ENCODE data around the gene KRTAP2-3. TPM values are rescaled to one million over a fixed set of nuclear protein-coding genes. Genes with fewer than 3 reads are reported as not detected.
"Not testable (repeated sequence)": the region's sequence is repeated elsewhere in the genome, so short reads cannot be mapped to it uniquely, and the experiment has no call there.

The KRTAP2-3 gene
- polyA plus RNA-seq, 2 of the 4 experiments (the other 2 are of a cell fraction) = not detected

GRCh38 chr17:41058741-41059140, 1.2 kb downstream of the KRTAP2-3 start:
- no peaks in the 10 kb centered on the region for H3K9me3 ChIP-seq
- no peak overlapping the region for H3K4me3 ChIP-seq
- ChIA-PET POLR2A (no interaction called here), CTCF (interaction anchor here (0.6 to 2.5 kb wide), 13 partner anchors 9 to 494 kb away, joined by 3 to 12 read pairs (median 4); no protein-coding TSS in a partner anchor)
- peak overlapping the region; percentile 34 to 52; a peak in 5 of 6 replicates for H3K27ac ChIP-seq
- TF ChIP-seq TFCP2L1 (CRISPR knock-in tag; IDR thresholded peaks at IDR 0.05) (no peak), PBX3 (IDR thresholded peaks at IDR 0.05) (no peak), HMGXB4 (CRISPR knock-in tag; IDR thresholded peaks at IDR 0.05; ENCODE audit: borderline replicate concordance) (no peak), ZSCAN20 (CRISPR knock-in tag; IDR thresholded peaks at IDR 0.05) (no peak), ESRRA (IDR thresholded peaks at IDR 0.05; ENCODE audit: borderline replicate concordance, low read length) (no peak), MAFK (IDR thresholded peaks at IDR 0.05; ENCODE audit: partially characterized antibody) (no peak), NR3C1 (IDR thresholded peaks at IDR 0.05) (no peak), EP300 (IDR thresholded peaks at IDR 0.05) (no peak), SMC3 (IDR thresholded peaks at IDR 0.05) (no peak)
- FAIRE-seq (no peak), DNase-seq (ENCODE audit: low read depth in 1 of 2, low spot score in 1 of 2) (peak in 1 of 2 experiments; percentile 31), ATAC-seq (no peak)
- WGBS (ENCODE audit: missing lambda C conversion rate) = 32% methylated on average over 5 of the region's 5 CpGs
- H3K4me1 ChIP-seq = peaks cover 34% of the 10 kb centered on the region
- peak overlapping the region; percentile 43 for H3K4me2 ChIP-seq

GRCh38 chr17:41057547-41057946, 2.4 kb downstream of the KRTAP2-3 start:
- CTCF ChIA-PET = interaction anchor here (1.4 to 2.5 kb wide), 3 partner anchors 9 to 491 kb away, joined by 3 to 12 read pairs (median 4); no protein-coding TSS in a partner anchor
- DNase-seq (ENCODE audit: low read depth in 1 of 2, low spot score in 1 of 2) = no peak
- no peak for TF ChIP-seq KDM1A (IDR thresholded peaks at IDR 0.05; ENCODE audit: low read depth)
- no peak for TF ChIP-seq PHF8 (IDR thresholded peaks at IDR 0.05; ENCODE audit: borderline replicate concordance, low read depth)
- no peak for TF ChIP-seq BHLHE40 (IDR thresholded peaks at IDR 0.05; ENCODE audit: low read depth, low read length)
- TF ChIP-seq NR3C1 (IDR thresholded peaks at IDR 0.05) = no peak
- TF ChIP-seq SREBF2 (IDR thresholded peaks at IDR 0.05) = no peak
- TF ChIP-seq HDAC2 (IDR thresholded peaks at IDR 0.05) = no peak
- no peak for TF ChIP-seq CEBPB (IDR thresholded peaks at IDR 0.05)
- TF ChIP-seq HOXB5 (CRISPR knock-in tag; IDR thresholded peaks at IDR 0.05) = no peak
- TF ChIP-seq ESRRA (IDR thresholded peaks at IDR 0.05; ENCODE audit: borderline replicate concordance, low read length) = no peak
- TF ChIP-seq RCOR1 (IDR thresholded peaks at IDR 0.05; ENCODE audit: low read depth, low read length) = no peak
- TF ChIP-seq TP53 (CRISPR knock-in tag; IDR thresholded peaks at IDR 0.05) = no peak
- no peak for TF ChIP-seq CBX8 (IDR thresholded peaks at IDR 0.05)
- TF ChIP-seq NFE2L2 (conservative IDR thresholded peaks at IDR 0.05; ENCODE audit: low read length) = no peak
- no peak for TF ChIP-seq ELK1 (IDR thresholded peaks at IDR 0.05; ENCODE audit: low read depth, low read length)
- no peak for TF ChIP-seq RFX5 (IDR thresholded peaks at IDR 0.05)
- no peak for TF ChIP-seq E2F6 (IDR thresholded peaks at IDR 0.05; ENCODE audit: borderline replicate concordance, low read depth)
- no peak for TF ChIP-seq TFCP2L1 (CRISPR knock-in tag; IDR thresholded peaks at IDR 0.05)
- no peak for TF ChIP-seq CTCF (IDR thresholded peaks at IDR 0.05)
- no peak for TF ChIP-seq ZFP36 (IDR thresholded peaks at IDR 0.05; ENCODE audit: borderline replicate concordance, partially characterized antibody)
- TF ChIP-seq MAFK (IDR thresholded peaks at IDR 0.05; ENCODE audit: partially characterized antibody) = no peak
- H3K4me3 ChIP-seq = no peak overlapping the region
- peak; percentile 36 for FAIRE-seq
- POLR2A ChIA-PET = no interaction called here
- no peak for ATAC-seq
- H3K9me3 ChIP-seq = no peaks in the 10 kb centered on the region
- H3K4me1 ChIP-seq = peaks cover 34% of the 10 kb centered on the region
- WGBS (ENCODE audit: missing lambda C conversion rate) = 83% methylated on average over 1 of the region's 1 CpG
- H3K4me2 ChIP-seq = no peak overlapping the region
- H3K27ac ChIP-seq = no peak overlapping the region

GRCh38 chr17:41055130-41055529, 4.8 kb downstream of the KRTAP2-3 start, which contains the start of gene KRTAP2-2:
KRTAP2-2 (minus strand) TSS chr17:41055230; CDS start chr17:41055211, 19 bp downstream.
- peak; percentile 67 for FAIRE-seq
- not testable (repeated sequence) for ATAC-seq

GRCh38 chr17:41054556-41054955, 5.4 kb downstream of the KRTAP2-3 start:
- CTCF ChIA-PET = interaction anchor here (1.2 kb wide), 1 partner anchor 268 kb away, joined by 3 read pairs; no protein-coding TSS in a partner anchor
- H3K4me3 ChIP-seq; H3K4me2 ChIP-seq; H3K9me3 ChIP-seq; ATAC-seq; DNase-seq (ENCODE audit: low read depth in 1 of 2, low spot score in 1 of 2); FAIRE-seq; POLR2A ChIA-PET; H3K27ac ChIP-seq: not testable (repeated sequence)
- 83% methylated on average over 9 of the region's 9 CpGs for WGBS (ENCODE audit: missing lambda C conversion rate)
- H3K4me1 ChIP-seq = peaks cover 14% of the 10 kb centered on the region

More at GRCh38 chr17:41055130-41055529, 4.8 kb downstream of the KRTAP2-3 start, which contains the start of gene KRTAP2-2:
- H3K4me1 ChIP-seq = peaks cover 18% of the 10 kb centered on the region
- H3K4me2 ChIP-seq; H3K9me3 ChIP-seq; H3K4me3 ChIP-seq; POLR2A ChIA-PET; H3K27ac ChIP-seq; DNase-seq (ENCODE audit: low read depth in 1 of 2, low spot score in 1 of 2): not testable (repeated sequence)
- 71% methylated on average over 1 of the region's 6 CpGs for WGBS (ENCODE audit: missing lambda C conversion rate)
- CTCF ChIA-PET = interaction anchor here (1.2 kb wide), 1 partner anchor 267 kb away, joined by 3 read pairs; no protein-coding TSS in a partner anchor
